ENCODE data around the gene CMTM8.

DNA sequence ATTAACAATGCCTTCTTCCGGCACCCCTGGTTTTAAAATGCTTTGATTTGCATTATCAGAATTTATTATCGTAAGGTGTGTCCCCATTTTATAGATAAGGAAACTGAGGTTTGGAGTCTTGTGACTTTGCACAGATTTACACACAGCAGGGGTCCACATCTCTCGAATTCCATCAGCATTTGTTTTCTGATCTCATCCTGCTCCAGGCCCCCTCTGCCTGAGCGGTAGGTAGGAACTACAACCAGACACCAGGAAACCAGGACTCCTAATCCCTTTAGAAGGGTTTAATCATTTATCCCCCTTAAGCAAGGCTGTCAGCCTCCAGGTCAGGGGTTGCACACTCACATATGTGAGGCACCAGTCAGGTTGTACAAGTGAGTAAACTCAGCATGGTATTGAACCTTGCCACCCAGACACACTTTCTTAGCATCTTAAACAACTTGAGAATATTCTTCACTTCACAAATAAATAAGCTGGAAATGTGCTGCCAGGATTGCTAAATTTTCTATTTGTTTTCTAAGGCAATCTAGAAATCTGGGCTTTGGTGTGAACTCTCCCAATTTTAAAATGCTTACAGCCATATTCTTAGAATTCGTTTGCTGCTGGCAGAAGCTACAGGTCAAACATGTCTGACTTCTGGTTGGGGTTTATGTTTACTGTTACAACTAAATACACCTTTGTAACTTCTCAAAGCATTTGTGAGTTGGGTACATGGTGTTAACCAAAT lies 121.4 kb downstream of the CMTM8 start:
- TF ChIP-seq SUZ12 (IDR thresholded peaks at IDR 0.05; ENCODE audit: extremely low read depth, insufficient read depth, insufficient read length) (no peak), ZNF274 (IDR thresholded peaks at IDR 0.05; ENCODE audit: low read depth, low read length) (no peak)
